ENCODE results near the gene PRAMEF13.
"Not testable (repeated sequence)": the region's sequence is repeated elsewhere in the genome, so short reads cannot be mapped to it uniquely, and the experiment has no call there.

PRAMEF13 gene

DNA sequence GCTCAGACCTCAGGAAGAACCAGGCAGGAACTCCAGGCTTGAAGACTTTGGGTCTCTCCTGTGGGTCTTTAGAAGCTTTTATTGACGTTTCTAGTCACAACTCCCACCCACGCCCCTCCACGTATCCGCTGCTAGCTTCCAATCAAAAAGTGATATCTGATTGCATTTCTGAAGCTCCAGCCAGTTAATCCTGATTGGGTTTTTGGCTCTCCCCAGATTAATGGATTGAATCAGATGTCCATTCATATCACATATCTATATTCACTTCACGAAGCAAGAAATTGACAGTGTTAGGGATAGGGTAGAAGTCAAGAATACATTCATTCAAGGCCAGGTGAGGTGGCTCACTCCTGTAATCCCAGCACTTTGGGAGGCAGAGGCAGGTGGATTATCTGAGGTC is 45.3 kb downstream of the PRAMEF13 start, which contains the start of gene PRAMEF26:
PRAMEF26 (minus strand) TSS at position 101 of the 400 bp plus-strand sequence. CDS start 2,914 bp downstream, outside the sequence.
- DNase-seq, result not testable (repeated sequence)

Data from NCI-H524 (cell line).